ENCODE measurements around the gene NOC2L. TPM values are rescaled to one million over a fixed set of nuclear protein-coding genes. Genes with fewer than 3 reads are reported as not detected.

The NOC2L gene
- total and polyA plus RNA-seq, 9 of the 15 experiments (the other 6 are each of a cell fraction or from before 2014, with no cell fraction given), result 4.0 to 410 (median 200) TPM

GRCh38 chr1:1000357-1001056 lies 41.5 kb upstream of the NOC2L start (continued):
- TF ChIP-seq HBP1 (CRISPR knock-in tag; IDR thresholded peaks at IDR 0.05) (peak; percentile 85), KLF6 (CRISPR knock-in tag; IDR thresholded peaks at IDR 0.05; ENCODE audit: borderline replicate concordance) (no peak), CBFA2T3 (IDR thresholded peaks at IDR 0.05) (peak; percentile 43), PTRF (tag; IDR thresholded peaks at IDR 0.05) (no peak), BRF2 (IDR thresholded peaks at IDR 0.05; ENCODE audit: borderline replicate concordance, insufficient read depth, insufficient read length) (no peak), ARNT (IDR thresholded peaks at IDR 0.05) (no peak), CBX3 (IDR thresholded peaks at IDR 0.05; ENCODE audit: borderline replicate concordance in 1 of 2, low read length in 2 of 2) (peak in 1 of 2 experiments; percentile 95; a peak in 2 of 3 replicates), SMARCB1 (IDR thresholded peaks at IDR 0.05; ENCODE audit: insufficient read length, low read depth) (no peak), PURB (CRISPR knock-in tag; IDR thresholded peaks at IDR 0.05; ENCODE audit: low read depth) (no peak), ZNF551 (CRISPR knock-in tag; IDR thresholded peaks at IDR 0.05) (no peak), ZNF280A (IDR thresholded peaks at IDR 0.05; ENCODE audit: low read depth, partially characterized antibody) (no peak), SFPQ (IDR thresholded peaks at IDR 0.05; ENCODE audit: low read depth, low read length) (no peak), TAF15 (IDR thresholded peaks at IDR 0.05; ENCODE audit: low read depth, low read length) (no peak), FOXO4 (CRISPR knock-in tag; IDR thresholded peaks at IDR 0.05) (0 out of 2 replicates have a peak, but pooled peaks have one; percentile 51), ZNF668 (CRISPR knock-in tag; IDR thresholded peaks at IDR 0.05) (peak; percentile 74; the same call in 1 of the 2 replicates), TFAP4 (CRISPR knock-in tag; IDR thresholded peaks at IDR 0.05; ENCODE audit: borderline replicate concordance) (peak; percentile 96), ZNF780A (CRISPR knock-in tag; IDR thresholded peaks at IDR 0.05) (no peak), WHSC1 (IDR thresholded peaks at IDR 0.05; ENCODE audit: low read length) (no peak), SMARCC2 (IDR thresholded peaks at IDR 0.05; ENCODE audit: low read depth) (peak; percentile 60; the same call in 1 of the 2 replicates)
